Activated naive CD8-positive, alpha-beta T cell treated with anti-CD3 and anti-CD28 coated beads, Interleukin-2, amount 50 U/mL, for 24 hours (primary cell): ENCODE results near the gene IL21.
A peak's percentile ranks its signal among the peaks of the same experiment; 100 is the strongest.

Experiments used
- ATAC-seq: fragments of 150-1000 bp; cut with Tn5 transposase; one replicate; pipeline ENCODE4 v1.10.0; 2021
- DNase-seq: peaks from one replicate; pipeline ENCODE4 v3.0.0; 2021
- H3K27ac Mint-ChIP-seq: one replicate; pipeline ENCODE4 v1.8.0; 2021; ENCODE audit warnings: mild to moderate bottlenecking, mixed read lengths
- H3K27me3 Mint-ChIP-seq: one replicate; pipeline ENCODE4 v1.8.0; 2021; ENCODE audit warnings: mixed read lengths
- H3K36me3 Mint-ChIP-seq: one replicate; pipeline ENCODE4 v1.8.0; 2021; ENCODE audit warnings: low read depth, mixed read lengths
- H3K4me1 Mint-ChIP-seq: one replicate; pipeline ENCODE4 v1.8.0; 2021; ENCODE audit warnings: mixed read lengths
- H3K4me3 Mint-ChIP-seq: one replicate; pipeline ENCODE4 v1.8.0; 2021; ENCODE audit warnings: mild to moderate bottlenecking, moderate library complexity, mixed read lengths
- H3K9me3 Mint-ChIP-seq: one replicate; pipeline ENCODE4 v1.8.0; 2021; ENCODE audit warnings: mixed read lengths

Gene IL21

DNA sequence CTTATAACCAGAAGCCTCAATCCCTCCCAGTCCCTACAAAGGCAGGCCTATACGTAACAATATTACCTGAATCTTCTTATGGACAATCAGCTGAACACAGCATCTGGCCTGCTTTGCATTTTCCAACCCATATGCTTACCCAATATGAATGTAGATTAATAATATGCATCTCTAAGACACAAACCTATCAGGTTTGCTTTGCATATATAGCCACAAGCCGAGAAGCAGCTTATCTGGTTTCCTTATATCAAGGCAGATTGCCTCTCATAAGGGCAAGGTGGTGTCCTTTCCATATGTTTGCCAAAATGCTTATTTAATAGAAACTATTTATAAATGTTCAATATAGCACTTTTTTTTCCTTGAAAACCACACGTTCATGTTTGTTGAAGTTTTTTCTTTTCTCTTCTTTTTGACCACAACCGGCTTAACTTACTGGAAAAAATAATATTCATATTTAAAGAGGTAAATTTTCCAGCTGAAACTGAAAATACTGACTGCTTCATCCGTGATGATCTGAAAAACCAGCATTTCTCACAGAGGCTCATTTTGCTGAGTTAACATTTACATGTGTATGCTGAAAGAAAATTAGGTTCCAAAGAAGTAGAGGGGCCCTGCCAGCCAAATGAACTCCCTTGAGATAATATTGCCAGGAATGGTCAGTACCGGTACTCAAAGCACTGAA, 3.8 kb downstream of the IL21 start:
- Mint-ChIP-seq H3K4me3 (no peak overlapping the region), H3K27ac (peak overlapping the region; percentile 4), H3K36me3 (no peaks in the 10 kb centered on the region), H3K9me3 (no peaks in the 10 kb centered on the region), H3K27me3 (peaks cover 7% of the 10 kb centered on the region), H3K4me1 (peaks cover 23% of the 10 kb centered on the region)
- ATAC-seq (peak; percentile 66), DNase-seq (no peak)

GRCh38 chr4:122614621-122615020, 6.2 kb downstream of the IL21 start:
- Mint-ChIP-seq H3K36me3 (no peaks in the 10 kb centered on the region), H3K4me1 (peaks cover 20% of the 10 kb centered on the region), H3K9me3 (no peaks in the 10 kb centered on the region), H3K4me3 (no peak overlapping the region), H3K27ac (no peak overlapping the region), H3K27me3 (no peaks in the 10 kb centered on the region)
- ATAC-seq (no peak), DNase-seq (no peak)

DNA sequence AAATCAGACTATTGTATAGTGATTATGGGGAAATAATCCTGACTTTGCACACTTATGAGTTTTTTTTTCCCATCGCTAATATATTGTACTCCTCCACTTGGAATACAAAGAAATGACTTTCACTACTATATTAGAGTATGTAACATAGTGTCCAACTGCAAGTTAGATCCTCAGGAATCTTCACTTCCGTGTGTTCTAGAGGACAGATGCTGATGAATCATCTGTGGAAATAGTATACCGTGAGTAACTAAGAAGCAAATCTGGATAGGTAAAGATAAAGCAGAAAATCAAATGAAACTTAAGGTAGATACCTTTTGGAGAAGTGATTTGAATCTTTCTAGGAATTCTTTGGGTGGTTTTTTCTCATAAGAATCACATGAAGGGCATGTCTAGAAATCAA, 8.3 kb downstream of the IL21 start:
- Mint-ChIP-seq H3K36me3 (no peaks in the 10 kb centered on the region), H3K4me3 (no peak overlapping the region), H3K4me1 (peaks cover 12% of the 10 kb centered on the region), H3K27me3 (no peaks in the 10 kb centered on the region), H3K27ac (no peak overlapping the region), H3K9me3 (no peaks in the 10 kb centered on the region)
- DNase-seq (no peak), ATAC-seq (no peak)

GRCh38 chr4:122606364-122607043, 14.4 kb downstream of the IL21 start:
- Mint-ChIP-seq H3K36me3 (no peaks in the 10 kb centered on the region), H3K27me3 (peaks cover 16% of the 10 kb centered on the region), H3K4me1 (peaks cover 6% of the 10 kb centered on the region), H3K9me3 (no peaks in the 10 kb centered on the region), H3K27ac (no peak overlapping the region), H3K4me3 (no peak overlapping the region)
- DNase-seq (no peak), ATAC-seq (no peak)

DNA sequence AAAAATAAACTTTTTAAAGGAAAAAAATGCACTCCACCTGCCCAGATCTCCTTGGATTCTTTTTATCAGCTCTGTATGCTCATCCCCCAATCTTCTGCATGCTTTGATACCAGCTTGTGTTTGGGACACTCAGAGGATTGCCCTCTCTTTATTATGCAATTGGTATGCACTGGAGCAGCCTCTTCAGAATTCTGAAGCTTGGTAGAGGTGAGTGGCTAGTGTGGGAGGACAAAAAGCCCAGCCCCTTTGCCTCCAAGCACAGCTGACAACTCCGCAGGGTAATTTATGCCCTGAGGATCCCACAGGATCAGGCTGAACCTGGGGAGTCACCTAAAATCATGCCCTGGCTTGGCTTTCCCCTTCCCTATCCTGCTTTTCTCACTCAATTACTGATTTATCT, 16.7 kb downstream of the IL21 start:
- no peaks in the 10 kb centered on the region for H3K36me3 Mint-ChIP-seq
- DNase-seq (no peak), ATAC-seq (no peak)
- H3K4me1 Mint-ChIP-seq: peaks cover 6% of the 10 kb centered on the region
- no peak overlapping the region for H3K4me3 Mint-ChIP-seq
- H3K27me3 Mint-ChIP-seq: peaks cover 23% of the 10 kb centered on the region
- H3K27ac Mint-ChIP-seq: no peak overlapping the region
- H3K9me3 Mint-ChIP-seq: no peaks in the 10 kb centered on the region

DNA sequence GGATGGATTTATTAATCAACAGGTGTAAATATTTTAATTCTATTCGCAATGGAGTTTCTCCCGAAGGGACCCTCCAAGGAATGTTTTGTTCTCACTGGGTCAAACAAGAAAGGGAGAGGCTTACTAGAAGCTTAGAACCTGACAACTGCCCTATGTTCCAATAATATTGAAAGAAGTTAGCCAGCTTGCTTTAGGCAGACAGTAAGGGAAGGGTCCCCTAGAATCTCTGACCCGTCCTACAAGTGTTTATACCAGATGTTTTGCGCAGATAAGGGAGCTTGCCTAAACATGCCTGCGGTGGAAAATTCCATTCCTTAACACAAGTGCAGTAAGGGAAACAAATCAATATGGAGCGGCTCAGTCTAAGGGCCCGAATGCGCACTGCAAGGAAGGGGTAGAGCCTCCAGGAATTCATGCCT, 17.7 kb downstream of the IL21 start:
- ATAC-seq: no peak
- DNase-seq: no peak
- Mint-ChIP-seq H3K27ac (no peak overlapping the region), H3K27me3 (peaks cover 23% of the 10 kb centered on the region), H3K36me3 (no peaks in the 10 kb centered on the region), H3K4me3 (no peak overlapping the region), H3K4me1 (peaks cover 6% of the 10 kb centered on the region), H3K9me3 (no peaks in the 10 kb centered on the region)

GRCh38 chr4:122602277-122603142, 18.4 kb downstream of the IL21 start:
- no peak overlapping the region for H3K4me3 Mint-ChIP-seq

DNA sequence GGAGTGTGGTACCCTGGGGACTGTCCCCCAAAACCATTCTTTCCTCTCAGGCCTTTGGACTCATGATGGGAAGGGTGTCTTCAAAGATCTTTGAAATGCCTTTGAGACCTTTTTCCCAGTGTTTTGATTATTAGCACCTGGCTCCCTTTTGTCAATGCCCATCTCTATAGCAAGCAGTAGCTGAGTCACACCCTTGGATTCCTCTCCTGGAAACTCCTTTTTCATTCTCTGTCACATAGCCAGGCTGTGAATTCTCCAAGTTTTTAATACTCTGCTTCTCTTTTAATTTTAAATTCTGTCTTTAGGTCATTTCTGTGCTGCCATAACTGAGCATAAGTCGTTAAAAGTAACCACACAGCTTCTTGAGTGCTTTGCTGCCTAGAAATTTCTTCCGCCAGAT, 29.7 kb downstream of the IL21 start:
- no peak overlapping the region for H3K4me3 Mint-ChIP-seq
- H3K27ac Mint-ChIP-seq: no peak overlapping the region
- no peaks in the 10 kb centered on the region for H3K9me3 Mint-ChIP-seq
- H3K27me3 Mint-ChIP-seq: peaks cover 1% of the 10 kb centered on the region
- H3K4me1 Mint-ChIP-seq: no peaks in the 10 kb centered on the region
- no peak for DNase-seq
- no peaks in the 10 kb centered on the region for H3K36me3 Mint-ChIP-seq
- ATAC-seq: no peak

More at GRCh38 chr4:122602277-122603142, 18.4 kb downstream of the IL21 start:
- Mint-ChIP-seq H3K27me3 (peaks cover 23% of the 10 kb centered on the region), H3K4me1 (peaks cover 6% of the 10 kb centered on the region), H3K9me3 (no peaks in the 10 kb centered on the region), H3K36me3 (no peaks in the 10 kb centered on the region), H3K27ac (no peak overlapping the region)
- ATAC-seq (peak; percentile 79), DNase-seq (no peak)

- Mint-ChIP-seq H3K4me1 (peaks cover 20% of the 10 kb centered on the region), H3K4me3 (no peak overlapping the region), H3K36me3 (no peaks in the 10 kb centered on the region), H3K27ac (no peak overlapping the region), H3K9me3 (no peaks in the 10 kb centered on the region), H3K27me3 (no peaks in the 10 kb centered on the region)
- ATAC-seq (no peak), DNase-seq (no peak)
Observed at GRCh38 chr4:122588453-122589238, 32.2 kb downstream of the IL21 start.

GRCh38 chr4:122584519-122584918, 36.3 kb downstream of the IL21 start:
- no peaks in the 10 kb centered on the region for H3K9me3 Mint-ChIP-seq
- no peak for DNase-seq
- no peak overlapping the region for H3K4me3 Mint-ChIP-seq
- no peaks in the 10 kb centered on the region for H3K36me3 Mint-ChIP-seq
- H3K27ac Mint-ChIP-seq: peak overlapping the region; percentile 79
- peaks cover 31% of the 10 kb centered on the region for H3K4me1 Mint-ChIP-seq
- H3K27me3 Mint-ChIP-seq: no peaks in the 10 kb centered on the region
- ATAC-seq: peak; percentile 83

DNA sequence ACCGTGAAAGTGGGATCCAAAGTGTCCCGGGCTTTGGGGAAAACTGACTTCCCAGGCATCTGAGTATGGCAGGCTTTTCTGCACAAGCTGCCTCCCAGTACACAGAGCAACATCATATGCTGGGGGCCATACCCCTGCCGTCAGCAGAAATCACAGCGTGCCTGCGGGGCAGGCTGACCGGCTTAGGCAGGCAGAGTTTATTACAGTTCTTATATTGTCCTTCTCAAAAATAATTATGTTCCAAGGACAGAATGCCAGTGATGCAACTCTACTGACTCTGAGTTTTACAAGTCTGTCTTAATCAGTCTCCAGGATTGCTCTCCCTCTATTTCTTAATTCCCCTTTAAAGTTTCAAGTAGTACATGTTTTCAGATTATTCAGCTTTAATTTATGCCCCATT, 37.0 kb downstream of the IL21 start:
- H3K27ac Mint-ChIP-seq: peak overlapping the region; percentile 79
- DNase-seq: no peak
- H3K9me3 Mint-ChIP-seq: no peaks in the 10 kb centered on the region
- no peaks in the 10 kb centered on the region for H3K36me3 Mint-ChIP-seq
- H3K27me3 Mint-ChIP-seq: no peaks in the 10 kb centered on the region
- no peak for ATAC-seq
- no peak overlapping the region for H3K4me3 Mint-ChIP-seq
- peaks cover 37% of the 10 kb centered on the region for H3K4me1 Mint-ChIP-seq

GRCh38 chr4:122577808-122578781, 42.8 kb downstream of the IL21 start:
- Mint-ChIP-seq H3K9me3 (no peaks in the 10 kb centered on the region), H3K4me1 (peaks cover 42% of the 10 kb centered on the region), H3K27ac (peak overlapping the region; percentile 86), H3K4me3 (peak overlapping the region; percentile 71), H3K36me3 (no peaks in the 10 kb centered on the region), H3K27me3 (no peaks in the 10 kb centered on the region)
- DNase-seq: peak; percentile 73
- peak; percentile 78 for ATAC-seq

- no peaks in the 10 kb centered on the region for H3K36me3 Mint-ChIP-seq
- H3K27me3 Mint-ChIP-seq: no peaks in the 10 kb centered on the region
- no peaks in the 10 kb centered on the region for H3K9me3 Mint-ChIP-seq
- H3K4me3 Mint-ChIP-seq: peak overlapping the region; percentile 19
- peak overlapping the region; percentile 55 for H3K27ac Mint-ChIP-seq
- DNase-seq (no peak), ATAC-seq (peak; percentile 44)
- H3K4me1 Mint-ChIP-seq: peaks cover 38% of the 10 kb centered on the region
Observed at GRCh38 chr4:122577189-122577553, 43.7 kb downstream of the IL21 start.
